H9 (cell line): ENCODE measurements around the gene CREB5. TPM values are rescaled to one million over a fixed set of nuclear protein-coding genes. Genes with fewer than 3 reads are reported as not detected.

ENCODE experiments used
- DNase-seq: peaks from one replicate; pipeline ENCODE4 v3.0.0-alpha.2; 2017
- H2AFZ ChIP-seq: one replicate; pipeline ENCODE4 v1.6.1; 2013; ENCODE audit warnings: mild to moderate bottlenecking, low read length, control low read depth, moderate library complexity
- H2AK5ac ChIP-seq: 2 replicates; pipeline ENCODE4 v1.6.1; 2013; ENCODE audit warnings: low read length, control low read depth, mixed read lengths; ENCODE audit not compliant: insufficient read length
- H2BK120ac ChIP-seq: one replicate; pipeline ENCODE4 v1.6.1; 2013; ENCODE audit warnings: low read depth, mild to moderate bottlenecking, low read length, control low read depth, inconsistent platforms; ENCODE audit not compliant: poor library complexity, severe bottlenecking
- H2BK12ac ChIP-seq: 2 replicates; pipeline ENCODE4 v1.6.1; 2013; ENCODE audit warnings: low read length, control low read depth, mixed read lengths, low read depth; ENCODE audit not compliant: insufficient read length
- H2BK15ac ChIP-seq: 2 replicates; pipeline ENCODE4 v1.6.1; 2013; ENCODE audit warnings: low read depth, low read length, control low read depth
- H2BK20ac ChIP-seq: one replicate; pipeline ENCODE4 v1.6.1; 2013; ENCODE audit warnings: low read depth, mild to moderate bottlenecking, low read length, control low read depth, inconsistent platforms; ENCODE audit not compliant: poor library complexity, severe bottlenecking
- H2BK5ac ChIP-seq: 2 replicates; pipeline ENCODE4 v1.6.1; 2013; ENCODE audit warnings: low read length, control low read depth, mixed read lengths; ENCODE audit not compliant: insufficient read length
- H3K14ac ChIP-seq: 2 replicates; pipeline ENCODE4 v1.6.1; 2013; ENCODE audit warnings: low read length, control low read depth; ENCODE audit not compliant: insufficient read depth
- H3K18ac ChIP-seq: 2 replicates; pipeline ENCODE4 v1.6.1; 2013; ENCODE audit warnings: low read depth, mild to moderate bottlenecking, mixed read lengths, low read length, control low read depth; ENCODE audit not compliant: insufficient read length
- H3K23ac ChIP-seq: 2 replicates; pipeline ENCODE4 v1.6.1; 2013; ENCODE audit warnings: low read length, control low read depth, mixed read lengths, low read depth; ENCODE audit not compliant: insufficient read length
- H3K23me2 ChIP-seq: 2 replicates; pipeline ENCODE4 v1.6.1; 2013; ENCODE audit warnings: low read depth, mild to moderate bottlenecking, mixed read lengths, low read length, control low read depth; ENCODE audit not compliant: insufficient read length, poor library complexity, severe bottlenecking
- H3K27ac ChIP-seq: 2 replicates; pipeline ENCODE4 v1.5.1; 2013; ENCODE audit warnings: low read length, control low read depth, mixed read lengths, low read depth; ENCODE audit not compliant: insufficient read length
- H3K27me3 ChIP-seq: 2 replicates; pipeline ENCODE4 v1.6.1; 2013; ENCODE audit warnings: low read length, control low read depth, inconsistent platforms; ENCODE audit not compliant: insufficient read depth
- H3K4ac ChIP-seq: 2 replicates; pipeline ENCODE4 v1.6.1; 2013; ENCODE audit warnings: low read depth, mild to moderate bottlenecking, control low read depth, inconsistent platforms, low read length, moderate library complexity
- H3K4me1 ChIP-seq: 2 replicates; pipeline ENCODE4 v1.6.1; 2013; ENCODE audit warnings: low read length, control low read depth, inconsistent platforms; ENCODE audit not compliant: insufficient read depth
- H3K4me2 ChIP-seq: 2 replicates; pipeline ENCODE4 v1.6.1; 2013; ENCODE audit warnings: low read length, control low read depth, mixed read lengths; ENCODE audit not compliant: insufficient read length, insufficient read depth
- H3K56ac ChIP-seq: 2 replicates; pipeline ENCODE4 v1.6.1; 2013; ENCODE audit warnings: low read depth, mild to moderate bottlenecking, mixed read lengths, low read length, control low read depth; ENCODE audit not compliant: insufficient read length
- H3K79me1 ChIP-seq: 2 replicates; pipeline ENCODE4 v1.6.1; 2013; ENCODE audit warnings: low read depth, mild to moderate bottlenecking, moderate library complexity, low read length, control low read depth, inconsistent platforms; ENCODE audit not compliant: insufficient read depth, poor library complexity, severe bottlenecking
- H3K79me2 ChIP-seq: 2 replicates; pipeline ENCODE4 v1.6.1; 2013; ENCODE audit warnings: low read length, control low read depth, inconsistent platforms; ENCODE audit not compliant: insufficient read depth
- H3K9ac ChIP-seq: 2 replicates; pipeline ENCODE4 v1.6.1; 2013; ENCODE audit warnings: low read length, control low read depth, mixed read lengths; ENCODE audit not compliant: insufficient read length; ENCODE audit errors: extremely low read depth
- H3K9me3 ChIP-seq: one replicate; pipeline ENCODE4 v1.6.1; 2013; ENCODE audit warnings: low read depth, low read length, inconsistent platforms; ENCODE audit not compliant: control insufficient read depth
- H3T11ph ChIP-seq: one replicate; pipeline ENCODE4 v1.6.1; 2013; ENCODE audit warnings: mild to moderate bottlenecking, low read length, control low read depth, inconsistent platforms
- H4K20me1 ChIP-seq: one replicate; pipeline ENCODE4 v1.6.1; 2013; ENCODE audit not compliant: control insufficient read depth, insufficient read length, insufficient read depth
- H4K5ac ChIP-seq: 2 replicates; pipeline ENCODE4 v1.6.1; 2013; ENCODE audit warnings: low read depth, mild to moderate bottlenecking, mixed read lengths, low read length, control low read depth; ENCODE audit not compliant: insufficient read length
- H4K8ac ChIP-seq: replicated peaks from 2 replicates; pipeline ENCODE4 v1.6.1; 2013; ENCODE audit warnings: low read length, control low read depth, mixed read lengths, low read depth; ENCODE audit not compliant: insufficient read length
- H4K91ac ChIP-seq: 2 replicates; pipeline ENCODE4 v1.6.1; 2013; ENCODE audit warnings: low read depth, mild to moderate bottlenecking, moderate library complexity, mixed read lengths, low read length, control low read depth; ENCODE audit not compliant: insufficient read length
- H3K27ac Mint-ChIP-seq, 3 experiments: 2 replicates in 2 of 3; 3 replicates in 1 of 3; pipeline ENCODE4 v1.8.0; 2020 to 2021; ENCODE audit warnings: mixed read lengths in 3 of 3, mild to moderate bottlenecking in 1 of 3, moderate library complexity in 1 of 3
- H3K27me3 Mint-ChIP-seq: 2 replicates; pipeline ENCODE4 v1.8.0; 2021; ENCODE audit warnings: low read depth, mild to moderate bottlenecking, moderate library complexity, mixed read lengths
- H3K36me3 Mint-ChIP-seq, 3 experiments: 2 replicates in 2 of 3; 3 replicates in 1 of 3; pipeline ENCODE4 v1.8.0; 2020 to 2021; ENCODE audit warnings: low read depth in 3 of 3, mixed read lengths in 3 of 3; ENCODE audit not compliant: insufficient read depth in 1 of 3
- H3K4me1 Mint-ChIP-seq, 2 experiments: 2 replicates each; pipeline ENCODE4 v1.8.0; 2020; ENCODE audit warnings: mixed read lengths in 2 of 2
- H3K4me3 Mint-ChIP-seq, 2 experiments: 2 replicates in 1 of 2; 3 replicates in 1 of 2; pipeline ENCODE4 v1.8.0; 2020 to 2021; ENCODE audit warnings: mild to moderate bottlenecking in 2 of 2, mixed read lengths in 2 of 2, moderate library complexity in 1 of 2
- H3K9me3 Mint-ChIP-seq, 2 experiments: 2 replicates in 1 of 2; 3 replicates in 1 of 2; pipeline ENCODE4 v1.8.0; 2020; ENCODE audit warnings: mild to moderate bottlenecking in 2 of 2, mixed read lengths in 2 of 2, moderate library complexity in 1 of 2
- CTCF ChIP-seq: fragments of 200-600 bp; sonication (generic); conservative IDR thresholded peaks from 3 replicates; pipeline ENCODE4 v1.8.0; 2021; ENCODE audit warnings: antibody characterized with exemption, mild to moderate bottlenecking
- WGBS: extraction: QIAGEN DNeasy Blood & Tissue Kit; methylation state at CpG from one replicate; pipeline ENCODE4 v1.1.7; 2013; ENCODE audit warnings: missing lambda C conversion rate, low lambda C conversion rate, mixed read lengths; ENCODE audit not compliant: insufficient read length; ENCODE audit errors: extremely low coverage; 5-methylcytosine and 5-hydroxymethylcytosine counted together
- total RNA-seq: library from RNA; stranded (reverse); gene quantifications from 2 replicates; pipeline ENCODE4 v1.2.1, GENCODE V29; 2021

The CREB5 gene
- total RNA-seq, 1 experiment from 2014 or later = 4.0 TPM

DNA sequence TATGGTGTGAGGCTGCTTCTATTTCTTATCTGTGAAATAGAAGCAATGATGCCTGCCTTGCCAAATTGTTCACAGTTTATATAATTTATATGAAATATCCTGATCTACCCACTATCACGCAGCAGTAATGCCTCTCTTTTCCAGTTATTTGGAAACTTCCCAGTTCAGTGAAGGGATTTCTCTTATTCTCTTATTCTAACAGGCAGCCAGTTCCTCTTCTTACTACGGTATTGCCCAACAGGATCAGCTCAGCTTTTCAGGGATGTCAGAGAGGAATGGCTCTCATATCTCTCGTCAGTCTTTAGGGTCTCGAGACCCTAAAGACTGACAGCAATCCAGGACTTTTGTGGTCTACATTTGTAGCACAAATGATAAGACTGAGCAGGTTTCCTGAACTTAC lies 215.6 kb downstream of the CREB5 start:
- Mint-ChIP-seq H3K27me3 (peaks cover 2% of the 10 kb centered on the region; the same call in 1 of the 2 replicates), H3K27ac (0 out of 7 replicates have a peak overlapping the region, but pooled peaks of 1 of the 3 experiments have one; percentile 7), H3K4me3 (no peak overlapping the region), H3K36me3 (no peaks in the 10 kb centered on the region), H3K4me1 (peaks cover 12 to 18% of the 10 kb centered on the region in 2 experiments), H3K9me3 (no peaks in the 10 kb centered on the region)
- Histone ChIP-seq H4K91ac (no peak overlapping the region), H2BK20ac (no peak overlapping the region), H2BK12ac (no peak overlapping the region), H3K14ac (no peak overlapping the region), H2BK120ac (no peak overlapping the region), H3K4me2 (no peak overlapping the region), H3K56ac (no peak overlapping the region), H2AFZ (no peak overlapping the region), H3K4me1 (no peaks in the 10 kb centered on the region), H3K9ac (no peak overlapping the region), H4K8ac (no peak overlapping the region), H4K20me1 (no peaks in the 10 kb centered on the region), H2AK5ac (no peak overlapping the region), H3K4ac (no peak overlapping the region), H4K5ac (no peak overlapping the region), H3K18ac (no peak overlapping the region), H3K79me1 (no peaks in the 10 kb centered on the region), H3K27ac (no peak overlapping the region), H3T11ph (no peak overlapping the region), H3K23me2 (no peaks in the 10 kb centered on the region), H3K9me3 (no peaks in the 10 kb centered on the region), H3K23ac (no peak overlapping the region), H3K27me3 (no peaks in the 10 kb centered on the region), H2BK15ac (no peak overlapping the region), H2BK5ac (no peak overlapping the region), H3K79me2 (no peaks in the 10 kb centered on the region)
- no peak for TF ChIP-seq CTCF
- no peak for DNase-seq
- WGBS = no CpG with 5 or more reads among the region's 4 CpGs
